MCF 10A (cell line): Measurements from ENCODE around the gene PRDM10. TPM values are rescaled to one million over a fixed set of nuclear protein-coding genes. Genes with fewer than 3 reads are reported as not detected.
"Not testable (repeated sequence)": the region's sequence is repeated elsewhere in the genome, so short reads cannot be mapped to it uniquely, and the experiment has no call there.

Experiments used
- BruUV-seq: library from RNA; stranded (reverse); fragments of 400-500 nt; replicated peaks from 2 replicates; lab custom pipeline; 2021; lab: Mats Ljungman, UMichigan
- CTCF ChIA-PET: fragments of 300-600 bp; sonication (Branson Sonifier 250); formaldehyde crosslinking; extraction: SDS; loops from one replicate; lab custom pipeline; 2021; ENCODE audit warnings: antibody characterized with exemption, inconsistent platforms; lab: Yijun Ruan, JAX
- POLR2A ChIA-PET: fragments of 300-600, 350-650 bp; sonication (Branson Sonifier 250); formaldehyde crosslinking; extraction: SDS; loops from one replicate; lab custom pipeline; 2020; ENCODE audit warnings: antibody characterized with exemption, inconsistent platforms; lab: Yijun Ruan, JAX
- DNase-seq: peaks from one replicate; pipeline ENCODE4 v3.0.0-alpha.2; 2018; ENCODE audit not compliant: unreplicated experiment
- H3K27ac Mint-ChIP-seq: one replicate; pipeline ENCODE4 v1.8.0; 2022; ENCODE audit warnings: mild to moderate bottlenecking, low read depth, mixed read lengths; ENCODE audit not compliant: unreplicated experiment
- H3K27me3 Mint-ChIP-seq: one replicate; pipeline ENCODE4 v1.8.0; 2022; ENCODE audit warnings: mixed read lengths; ENCODE audit not compliant: insufficient read depth, unreplicated experiment
- H3K36me3 Mint-ChIP-seq: one replicate; pipeline ENCODE4 v1.8.0; 2022; ENCODE audit warnings: mild to moderate bottlenecking, moderate library complexity, mixed read lengths; ENCODE audit not compliant: insufficient read depth, unreplicated experiment
- H3K4me1 Mint-ChIP-seq: one replicate; pipeline ENCODE4 v1.8.0; 2022; ENCODE audit warnings: mixed read lengths; ENCODE audit not compliant: insufficient read depth, unreplicated experiment
- H3K4me3 Mint-ChIP-seq: one replicate; pipeline ENCODE4 v1.8.0; 2022; ENCODE audit warnings: mild to moderate bottlenecking, moderate library complexity, mixed read lengths; ENCODE audit not compliant: unreplicated experiment
- H3K9me3 Mint-ChIP-seq: one replicate; pipeline ENCODE4 v1.8.0; 2022; ENCODE audit warnings: mixed read lengths; ENCODE audit not compliant: unreplicated experiment
- intact Hi-C: fragments of 100-400 bp; cut with micrococcal nuclease; formaldehyde crosslinking; loops from 2 replicates; pipeline ENCODE4 v1.14.1; 2022
- total RNA-seq: library from RNA; stranded (reverse); gene quantifications from 2 replicates; pipeline ENCODE4 v1.2.3, GENCODE V29; 2022
- TF ChIP-seq, protein P1 (sequence below): fragments of 200-600 bp; IDR thresholded peaks from one replicate; pipeline ENCODE4 v1.8.0; 2022; ENCODE audit warnings: antibody characterized with exemption, mild to moderate bottlenecking; ENCODE audit not compliant: unreplicated experiment

The PRDM10 gene
- total RNA-seq, 1 experiment from 2014 or later, result 5.1 TPM

DNA sequence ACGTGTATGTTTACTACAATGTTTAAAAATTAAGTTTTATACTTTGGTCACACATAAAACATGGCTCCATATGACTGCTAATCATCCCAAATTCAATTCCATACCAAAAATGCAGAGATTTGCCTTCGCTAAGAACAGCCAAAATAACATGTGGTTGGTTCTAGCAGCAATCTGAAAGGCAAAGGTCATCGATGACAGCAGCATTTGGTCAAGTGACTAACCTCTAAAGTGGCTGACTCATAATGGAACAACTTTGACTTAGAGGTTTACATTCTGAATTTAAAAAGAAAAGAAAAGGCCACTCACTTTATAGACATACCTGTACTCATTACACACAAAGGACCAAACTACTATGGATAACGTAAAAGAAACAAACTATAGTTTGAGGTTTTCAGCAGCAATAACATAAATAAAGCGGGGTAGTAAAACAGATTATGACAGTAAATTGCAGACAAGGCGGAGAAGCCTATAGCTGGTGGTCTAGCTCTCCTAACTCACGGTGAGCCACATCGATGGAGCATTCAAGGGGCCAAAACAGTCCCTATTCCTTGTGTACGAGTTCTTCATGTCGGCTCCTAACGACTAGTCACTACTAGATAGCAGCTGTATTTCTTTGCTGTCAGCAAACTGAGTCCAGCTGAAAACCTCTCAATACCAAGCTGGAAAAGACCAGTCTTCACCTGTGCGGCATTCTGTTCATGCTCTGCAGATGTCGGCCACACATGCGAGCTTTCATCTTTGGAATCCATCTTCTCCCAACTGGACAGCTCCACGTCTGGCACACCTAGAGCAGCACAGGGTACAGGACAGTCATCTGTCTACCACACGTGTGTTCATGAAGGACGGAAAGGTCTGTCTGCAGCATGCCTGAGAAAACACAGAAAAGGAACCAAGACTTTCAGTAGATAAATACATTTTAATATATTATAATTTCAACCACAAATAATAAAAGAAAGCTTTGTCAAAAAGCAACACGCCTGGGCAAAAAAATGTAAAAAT lies 42.1 kb downstream of the PRDM10 start:
- peaks cover 7% of the 10 kb centered on the region for H3K4me1 Mint-ChIP-seq

DNA sequence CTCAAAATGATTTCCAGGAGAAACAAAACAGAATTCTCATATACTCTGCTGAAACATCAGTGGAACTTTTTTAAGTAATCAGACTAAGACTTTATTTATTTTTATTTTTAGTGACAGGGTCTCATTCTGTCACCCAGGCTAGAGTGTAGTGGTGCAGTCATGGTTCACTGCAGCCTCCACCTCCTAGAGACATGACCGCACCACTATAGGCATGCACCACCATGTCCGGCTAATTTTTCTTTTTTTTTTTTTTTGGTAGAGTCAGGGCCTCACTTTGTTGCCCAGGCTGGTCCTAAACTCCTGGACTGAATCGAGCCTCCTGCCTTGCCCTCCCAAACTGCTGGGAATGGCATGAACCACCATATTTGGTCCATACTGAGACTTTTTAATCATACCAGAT lies 42.9 kb downstream of the PRDM10 start:
- BruUV-seq, result no TSS peak
- TF ChIP-seq, protein P1, sequence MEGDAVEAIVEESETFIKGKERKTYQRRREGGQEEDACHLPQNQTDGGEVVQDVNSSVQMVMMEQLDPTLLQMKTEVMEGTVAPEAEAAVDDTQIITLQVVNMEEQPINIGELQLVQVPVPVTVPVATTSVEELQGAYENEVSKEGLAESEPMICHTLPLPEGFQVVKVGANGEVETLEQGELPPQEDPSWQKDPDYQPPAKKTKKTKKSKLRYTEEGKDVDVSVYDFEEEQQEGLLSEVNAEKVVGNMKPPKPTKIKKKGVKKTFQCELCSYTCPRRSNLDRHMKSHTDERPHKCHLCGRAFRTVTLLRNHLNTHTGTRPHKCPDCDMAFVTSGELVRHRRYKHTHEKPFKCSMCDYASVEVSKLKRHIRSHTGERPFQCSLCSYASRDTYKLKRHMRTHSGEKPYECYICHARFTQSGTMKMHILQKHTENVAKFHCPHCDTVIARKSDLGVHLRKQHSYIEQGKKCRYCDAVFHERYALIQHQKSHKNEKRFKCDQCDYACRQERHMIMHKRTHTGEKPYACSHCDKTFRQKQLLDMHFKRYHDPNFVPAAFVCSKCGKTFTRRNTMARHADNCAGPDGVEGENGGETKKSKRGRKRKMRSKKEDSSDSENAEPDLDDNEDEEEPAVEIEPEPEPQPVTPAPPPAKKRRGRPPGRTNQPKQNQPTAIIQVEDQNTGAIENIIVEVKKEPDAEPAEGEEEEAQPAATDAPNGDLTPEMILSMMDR, result no peak
- peaks cover 32% of the 10 kb centered on the region for H3K36me3 Mint-ChIP-seq
- peaks cover 7% of the 10 kb centered on the region for H3K4me1 Mint-ChIP-seq
- H3K9me3 Mint-ChIP-seq, result no peaks in the 10 kb centered on the region
- intact Hi-C loops, result no loop called here
- POLR2A ChIA-PET, result interaction anchor here (1.1 kb wide), 1 partner anchor 42 kb away, joined by 3 read pairs; the partner anchor contains the start of gene PRDM10
- no peak for DNase-seq
- CTCF ChIA-PET, result no interaction called here
- H3K27ac Mint-ChIP-seq, result no peak overlapping the region
- H3K4me3 Mint-ChIP-seq, result no peak overlapping the region
- H3K27me3 Mint-ChIP-seq, result no peaks in the 10 kb centered on the region

More for the DNA sequence above, 42.1 kb downstream of the PRDM10 start:
- no TSS peak for BruUV-seq
- H3K27ac Mint-ChIP-seq, result no peak overlapping the region
- no peaks in the 10 kb centered on the region for H3K27me3 Mint-ChIP-seq
- intact Hi-C loops, result no loop called here
- peak; percentile 63 for DNase-seq
- no peaks in the 10 kb centered on the region for H3K9me3 Mint-ChIP-seq
- TF ChIP-seq, protein P1, result no peak
- peaks cover 24% of the 10 kb centered on the region for H3K36me3 Mint-ChIP-seq
- H3K4me3 Mint-ChIP-seq, result no peak overlapping the region
- CTCF ChIA-PET, result interaction anchor here (0.6 to 2.3 kb wide), 3 partner anchors 91 to 175 kb away, joined by 4 to 10 read pairs (median 4); no protein-coding TSS in a partner anchor
- POLR2A ChIA-PET, result interaction anchor here (0.7 to 1.7 kb wide), 3 partner anchors 26 to 164 kb away, joined by 3 to 4 read pairs (median 3); no protein-coding TSS in a partner anchor

- BruUV-seq, result no TSS peak
- Mint-ChIP-seq H3K4me1 (peaks cover 2% of the 10 kb centered on the region), H3K27ac (no peak overlapping the region), H3K4me3 (no peak overlapping the region), H3K36me3 (peaks cover 40% of the 10 kb centered on the region), H3K9me3 (no peaks in the 10 kb centered on the region), H3K27me3 (no peaks in the 10 kb centered on the region)
- CTCF ChIA-PET, result interaction anchor here (0.9 to 1.6 kb wide), 8 partner anchors 27 to 191 kb away, joined by 3 to 9 read pairs (median 4); no protein-coding TSS in a partner anchor
- POLR2A ChIA-PET, result interaction anchor here (1.0 to 1.2 kb wide), 2 partner anchors 16 to 48 kb away, joined by 3 to 4 read pairs; no protein-coding TSS in a partner anchor
- intact Hi-C loops, result no loop called here
- TF ChIP-seq, protein P1, result no peak
- DNase-seq, result no peak
Measured at GRCh38 chr11:129955282-129955681, 47.4 kb downstream of the PRDM10 start.

- H3K27me3 Mint-ChIP-seq, H3K4me3 Mint-ChIP-seq, H3K27ac Mint-ChIP-seq, intact Hi-C loops, BruUV-seq, H3K9me3 Mint-ChIP-seq, H3K4me1 Mint-ChIP-seq, DNase-seq: not testable (repeated sequence)
- H3K36me3 Mint-ChIP-seq, result peaks cover 40% of the 10 kb centered on the region
- POLR2A ChIA-PET, result interaction anchor here (1.2 kb wide), 1 partner anchor 49 kb away, joined by 4 read pairs; no protein-coding TSS in a partner anchor
- CTCF ChIA-PET, result interaction anchor here (0.9 to 1.6 kb wide), 6 partner anchors 27 to 192 kb away, joined by 3 to 9 read pairs (median 4); no protein-coding TSS in a partner anchor
Measured at GRCh38 chr11:129954703-129955102, 47.9 kb downstream of the PRDM10 start.
